Measurements from ENCODE around the gene GALNT9.

The GALNT9 gene

GRCh38 chr12:132312516-132312915 is 16.9 kb downstream of the GALNT9 start:
- H3K4me3 ChIP-seq (ENCODE audit: low read depth, low read length): no peak overlapping the region
- no peak for DNase-seq (ENCODE audit: low read depth, low spot score)
- no peak for TF ChIP-seq CTCF (IDR thresholded peaks at IDR 0.05; ENCODE audit: low read depth, low read length)
- in situ Hi-C loops (cut with HindIII; ENCODE audit: low sequenced_read_pairs): no loop called here

GRCh38 chr12:132311201-132311915 is 18.0 kb downstream of the GALNT9 start:
- in situ Hi-C loops (cut with HindIII; ENCODE audit: low sequenced_read_pairs): no loop called here
- no peak overlapping the region for H3K4me3 ChIP-seq (ENCODE audit: low read depth, low read length)
- no peak for TF ChIP-seq CTCF (IDR thresholded peaks at IDR 0.05; ENCODE audit: low read depth, low read length)
- no peak for DNase-seq (ENCODE audit: low read depth, low spot score)

- in situ Hi-C loops (cut with HindIII; ENCODE audit: low sequenced_read_pairs): no loop called here
- no peak for DNase-seq (ENCODE audit: low read depth, low spot score)
- no peak for TF ChIP-seq CTCF (IDR thresholded peaks at IDR 0.05; ENCODE audit: low read depth, low read length)
- no peak overlapping the region for H3K4me3 ChIP-seq (ENCODE audit: low read depth, low read length)
Observed at GRCh38 chr12:132310181-132311040, 19.0 kb downstream of the GALNT9 start.

DNA sequence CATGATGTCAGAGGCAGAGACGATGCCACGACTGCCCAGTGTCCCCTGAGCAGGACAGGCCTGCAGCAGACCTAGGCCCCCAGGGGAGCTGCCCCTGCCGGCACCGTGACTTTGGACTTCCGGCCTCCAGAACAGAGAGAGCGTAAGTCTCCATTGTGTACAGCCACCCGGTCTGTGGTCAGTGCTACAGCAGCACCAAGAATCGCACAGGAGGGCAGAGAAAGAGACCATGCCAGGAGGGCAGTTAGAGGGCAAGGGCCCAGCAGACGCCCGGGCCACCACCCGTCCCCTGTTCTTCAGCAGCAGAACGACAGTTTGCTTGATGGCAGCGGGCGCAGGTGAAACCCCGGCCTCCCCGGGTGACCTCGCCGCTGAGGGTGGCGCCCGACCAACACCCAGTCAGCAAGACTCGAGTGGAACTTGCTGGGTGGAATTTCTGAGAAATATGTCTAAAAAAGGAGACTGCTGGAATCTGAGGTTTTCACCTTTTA is 19.7 kb downstream of the GALNT9 start:
- TF ChIP-seq CTCF (IDR thresholded peaks at IDR 0.05; ENCODE audit: low read depth, low read length): no peak
- in situ Hi-C loops (cut with HindIII; ENCODE audit: low sequenced_read_pairs): no loop called here
- DNase-seq (ENCODE audit: low read depth, low spot score): no peak
- no peak overlapping the region for H3K4me3 ChIP-seq (ENCODE audit: low read depth, low read length)

DNA sequence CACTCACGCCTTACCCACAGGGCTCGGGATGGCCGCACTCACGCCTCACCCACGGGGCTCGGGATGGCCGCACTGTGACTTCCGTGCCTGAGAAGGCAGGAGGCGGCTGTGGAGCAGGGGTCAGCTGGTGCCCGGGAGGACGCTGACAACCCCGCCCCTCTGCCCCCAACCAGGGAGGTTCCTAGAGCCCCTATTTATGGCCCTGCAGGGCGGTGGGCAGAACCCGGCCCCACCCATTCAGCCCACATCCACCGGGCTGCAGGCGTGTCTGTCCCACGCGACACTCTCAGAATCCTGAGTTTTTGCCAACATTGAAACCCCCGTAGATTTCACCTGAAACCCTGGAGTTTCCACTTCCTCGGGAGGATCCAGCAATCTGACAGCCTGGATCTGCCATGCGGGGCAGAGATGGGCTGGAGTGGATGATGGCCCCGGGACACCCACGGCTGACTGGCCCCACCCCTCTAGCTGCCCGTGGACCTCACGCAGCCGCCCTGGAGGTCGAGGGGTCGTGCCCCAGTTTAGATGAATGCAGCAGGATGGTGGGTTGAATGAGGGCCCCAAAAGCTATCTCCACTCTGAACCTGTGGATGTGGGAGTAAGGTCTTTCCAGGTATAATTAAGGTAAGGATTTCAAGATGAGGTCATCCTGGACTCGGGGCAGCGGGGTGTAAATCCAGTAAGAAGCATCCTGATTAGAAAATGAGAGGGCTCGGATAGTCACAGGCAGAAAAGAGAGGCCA is 20.4 kb downstream of the GALNT9 start:
- in situ Hi-C loops (cut with HindIII; ENCODE audit: low sequenced_read_pairs): no loop called here
- no peak for TF ChIP-seq CTCF (IDR thresholded peaks at IDR 0.05; ENCODE audit: low read depth, low read length)
- DNase-seq (ENCODE audit: low read depth, low spot score): no peak
- H3K4me3 ChIP-seq (ENCODE audit: low read depth, low read length): no peak overlapping the region
